SK-N-SH (cell line): ENCODE data around the gene WDR77. TPM values are rescaled to one million over a fixed set of nuclear protein-coding genes. Genes with fewer than 3 reads are reported as not detected.

Experiments
- CTCF ChIA-PET: fragments of 300-600, 350-600 bp; formaldehyde crosslinking; extraction: SDS; loops from one replicate; lab custom pipeline; 2021; lab: Yijun Ruan, JAX
- POLR2A ChIA-PET: fragments of 350-600 bp; sonication (Branson Sonifier 250); formaldehyde crosslinking; extraction: SDS; loops from one replicate; lab custom pipeline; 2020; ENCODE audit warnings: antibody characterized with exemption, inconsistent platforms; lab: Yijun Ruan, JAX
- DNase-seq: peaks from one replicate; pipeline ENCODE4 v3.0.0; 2012
- H2AFZ ChIP-seq: fragments of 200-600 bp; sonication (generic); 2 replicates; pipeline ENCODE4 v1.8.1; 2016; ENCODE audit warnings: antibody characterized with exemption, mild to moderate bottlenecking, low read depth
- H3F3A ChIP-seq: fragments of 200-600 bp; sonication (generic); replicated peaks from 2 replicates; pipeline ENCODE3; 2016; ENCODE audit warnings: antibody characterized with exemption, mild to moderate bottlenecking; ENCODE audit not compliant: insufficient read depth
- H3K27ac ChIP-seq, 2 experiments: fragments of 200-500 bp in 1 of 2; fragments of 200-600 bp in 1 of 2; sonication (Bioruptor generic) in 1 of 2; sonication (generic), shearing (Covaris generic) in 1 of 2; 2 replicates each; pipeline versions ENCODE4 v1.5.1 to v1.6.1; 2014 to 2016; ENCODE audit warnings: low read depth in 2 of 2, inconsistent platforms in 1 of 2, low read length in 1 of 2, mild to moderate bottlenecking in 1 of 2, mixed read lengths in 1 of 2
- H3K27me3 ChIP-seq: fragments of 200-600 bp; sonication (generic), shearing (Covaris generic); 2 replicates; pipeline ENCODE4 v1.6.1; 2016; ENCODE audit warnings: mixed run types; ENCODE audit not compliant: insufficient read depth
- H3K36me3 ChIP-seq, 2 experiments: fragments of 200-500 bp in 1 of 2; fragments of 200-600 bp in 1 of 2; sonication (Bioruptor generic) in 1 of 2; sonication (generic) in 1 of 2; replicated peaks in 1 of 2; 2 replicates each; pipeline versions ENCODE3 to v1.5.1; 2014 to 2016; ENCODE audit warnings: low read length in 1 of 2, mild to moderate bottlenecking in 1 of 2; ENCODE audit not compliant: insufficient read depth in 2 of 2, control insufficient read depth in 1 of 2
- H3K4me1 ChIP-seq, 2 experiments: fragments of 200-500 bp in 1 of 2; fragments of 200-600 bp in 1 of 2; sonication (Bioruptor generic) in 1 of 2; sonication (generic), shearing (Covaris generic) in 1 of 2; 2 replicates each; pipeline versions ENCODE4 v1.5.1 to v1.6.1; 2014 to 2016; ENCODE audit warnings: low read depth in 1 of 2, low read length in 1 of 2, mixed run types in 1 of 2; ENCODE audit not compliant: insufficient read depth in 2 of 2, control insufficient read depth in 1 of 2
- H3K4me2 ChIP-seq: fragments of 200-600 bp; sonication (generic), shearing (Covaris generic); 2 replicates; pipeline ENCODE4 v1.6.1; 2017; ENCODE audit warnings: mixed run types
- H3K4me3 ChIP-seq, 2 experiments: fragments of 200-500 bp in 1 of 2; fragments of 200-600 bp in 1 of 2; sonication (Bioruptor generic) in 1 of 2; sonication (generic), shearing (Covaris generic) in 1 of 2; 2 replicates each; pipeline versions ENCODE4 v1.5.1 to v1.8.1; 2014 to 2016; ENCODE audit warnings: low read depth in 2 of 2, inconsistent platforms in 1 of 2, low read length in 1 of 2, mild to moderate bottlenecking in 1 of 2, mixed read lengths in 1 of 2, moderate library complexity in 1 of 2
- H3K79me2 ChIP-seq: fragments of 200-600 bp; sonication (generic); 2 replicates; pipeline ENCODE4 v1.8.1; 2017; ENCODE audit warnings: mild to moderate bottlenecking; ENCODE audit not compliant: insufficient read depth
- H3K9ac ChIP-seq: fragments of 200-600 bp; sonication (generic); 2 replicates; pipeline ENCODE4 v1.6.1; 2017; ENCODE audit warnings: mixed run types
- H3K9me2 ChIP-seq: fragments of 200-600 bp; sonication (generic); 2 replicates; pipeline ENCODE4 v1.6.1; 2017; ENCODE audit warnings: mixed run types
- H3K9me3 ChIP-seq: fragments of 200-600 bp; sonication (generic); 2 replicates; pipeline ENCODE4 v1.6.1; 2017; ENCODE audit warnings: mixed run types, mild to moderate bottlenecking, moderate library complexity
- H4K20me1 ChIP-seq: fragments of 200-600 bp; sonication (generic); 2 replicates; pipeline ENCODE4 v1.6.1; 2017; ENCODE audit warnings: mild to moderate bottlenecking, mixed run types; ENCODE audit not compliant: insufficient read depth
- ELF1 ChIP-seq: IDR thresholded peaks from 2 replicates; pipeline ENCODE4 v1.4.0; 2012
- FOXJ3 ChIP-seq: sonication (generic); formaldehyde crosslinking; IDR thresholded peaks from 2 replicates; pipeline ENCODE4 v1.5.1; 2020; ENCODE audit warnings: mild to moderate bottlenecking, missing genetic modification reagents
- FOXM1 ChIP-seq: IDR thresholded peaks from 2 replicates; pipeline ENCODE4 v1.4.0; 2012; ENCODE audit warnings: low read depth, mild to moderate bottlenecking
- GABPA ChIP-seq: IDR thresholded peaks from 2 replicates; pipeline ENCODE4 v1.4.0; 2012; ENCODE audit warnings: low read depth, mild to moderate bottlenecking
- JUND ChIP-seq: IDR thresholded peaks from 2 replicates; pipeline ENCODE4 v1.4.0; 2012
- MXI1 ChIP-seq: IDR thresholded peaks from 2 replicates; pipeline ENCODE4 v1.6.1; 2012; ENCODE audit warnings: mild to moderate bottlenecking, low read depth, low read length, improper control_type of control experiment
- PBX3 ChIP-seq: IDR thresholded peaks from 2 replicates; pipeline ENCODE4; 2012
- POLR2AphosphoS5 ChIP-seq: IDR thresholded peaks from 2 replicates; pipeline ENCODE4 v1.6.1; 2012; ENCODE audit warnings: low read depth, low read length
- RAD21 ChIP-seq: IDR thresholded peaks from 2 replicates; pipeline ENCODE4 v1.6.1; 2012; ENCODE audit warnings: mild to moderate bottlenecking, low read length
- REST ChIP-seq: IDR thresholded peaks from 2 replicates; pipeline ENCODE4 v1.6.1; 2012; ENCODE audit warnings: mild to moderate bottlenecking, low read depth, low read length, moderate library complexity
- RFX5 ChIP-seq: IDR thresholded peaks from 2 replicates; pipeline ENCODE4 v1.6.1; 2012; ENCODE audit warnings: mild to moderate bottlenecking, improper control_type of control experiment, low read length
- RXRA ChIP-seq: IDR thresholded peaks from 2 replicates; pipeline ENCODE4 v1.4.0; 2012; ENCODE audit warnings: low read depth, mild to moderate bottlenecking, borderline replicate concordance
- WGBS: methylation state at CpG from one replicate; pipeline ENCODE4 v1.1.6; 2017; ENCODE audit warnings: low lambda C conversion rate; 5-methylcytosine and 5-hydroxymethylcytosine counted together
- polyA plus RNA-seq, 3 experiments: library from polyadenylated mRNA; depleted of rRNA; stranded (reverse); fragments of >200 nt; gene quantifications; 2 replicates each; pipeline ENCODE4 v1.2.3, GENCODE V29; 2012

Gene WDR77
- polyA plus RNA-seq, 1 of the 3 experiments (the other 2 are of a cell fraction) = 97.1 TPM

- no peak overlapping the region for H2AFZ ChIP-seq
- H3K27ac ChIP-seq = no peak overlapping the region
- ChIA-PET POLR2A (no interaction called here), CTCF (interaction anchor here (0.8 to 6.1 kb wide), 5 partner anchors 11 to 273 kb away, joined by 3 to 49 read pairs (median 3); no protein-coding TSS in a partner anchor)
- H3K27me3 ChIP-seq = no peaks in the 10 kb centered on the region; the same call in 1 of the 2 replicates
- no peak for DNase-seq
- no peaks in the 10 kb centered on the region for H4K20me1 ChIP-seq
- no peaks in the 10 kb centered on the region for H3K9me3 ChIP-seq
- H3K4me1 ChIP-seq = no peaks in the 10 kb centered on the region
- no peak overlapping the region for H3K4me3 ChIP-seq
- TF ChIP-seq POLR2AphosphoS5 = no peak
- no peak for TF ChIP-seq JUND
- TF ChIP-seq ELF1 = no peak
- no peak for TF ChIP-seq MXI1
- no peak for TF ChIP-seq RAD21
- TF ChIP-seq FOXM1 = no peak
- no peak for TF ChIP-seq GABPA
- TF ChIP-seq RXRA = no peak
- TF ChIP-seq PBX3 = no peak
- H3K4me2 ChIP-seq = no peak overlapping the region
- no peaks in the 10 kb centered on the region for H3F3A ChIP-seq
- no peak overlapping the region for H3K9ac ChIP-seq
- 65% methylated on average over 4 of the region's 4 CpGs for WGBS
- no peaks in the 10 kb centered on the region for H3K79me2 ChIP-seq
- H3K36me3 ChIP-seq = no peaks in the 10 kb centered on the region
- no peaks in the 10 kb centered on the region for H3K9me2 ChIP-seq
Measured at GRCh38 chr1:111496398-111496797, 47.3 kb upstream of the WDR77 start.

- Histone ChIP-seq H3K9ac (no peak overlapping the region), H3K27ac (no peak overlapping the region), H3K9me2 (no peaks in the 10 kb centered on the region), H3K79me2 (no peaks in the 10 kb centered on the region), H3K36me3 (no peaks in the 10 kb centered on the region), H3K4me3 (no peak overlapping the region), H3K9me3 (no peaks in the 10 kb centered on the region), H3K27me3 (no peaks in the 10 kb centered on the region), H4K20me1 (no peaks in the 10 kb centered on the region), H3F3A (no peaks in the 10 kb centered on the region), H2AFZ (no peak overlapping the region), H3K4me1 (no peaks in the 10 kb centered on the region), H3K4me2 (no peak overlapping the region)
- ChIA-PET CTCF (interaction anchor here (0.9 to 2.3 kb wide), 2 partner anchors 17 to 278 kb away, joined by 3 to 12 read pairs; no protein-coding TSS in a partner anchor), POLR2A (no interaction called here)
- TF ChIP-seq RFX5 (no peak), FOXJ3 (CRISPR knock-in tag) (no peak), GABPA (no peak), ELF1 (no peak)
- WGBS = 53% methylated on average over 5 of the region's 7 CpGs
- no peak for DNase-seq
Measured at GRCh38 chr1:111491070-111491469, 42.0 kb upstream of the WDR77 start.

- Histone ChIP-seq H3K4me3 (no peak overlapping the region), H2AFZ (no peak overlapping the region), H3K27me3 (no peaks in the 10 kb centered on the region), H3K4me2 (no peak overlapping the region), H3K27ac (no peak overlapping the region), H3F3A (no peaks in the 10 kb centered on the region), H3K79me2 (no peaks in the 10 kb centered on the region), H3K9me3 (no peaks in the 10 kb centered on the region), H4K20me1 (no peaks in the 10 kb centered on the region), H3K4me1 (no peaks in the 10 kb centered on the region), H3K36me3 (no peaks in the 10 kb centered on the region), H3K9ac (no peak overlapping the region), H3K9me2 (no peaks in the 10 kb centered on the region)
- TF ChIP-seq REST (no peak), MXI1 (no peak)
- DNase-seq = no peak
- ChIA-PET CTCF (interaction anchor here (0.7 to 2.3 kb wide), 3 partner anchors 18 to 279 kb away, joined by 3 to 12 read pairs (median 3); no protein-coding TSS in a partner anchor), POLR2A (no interaction called here)
- 48% methylated on average over 4 of the region's 4 CpGs for WGBS
Measured at GRCh38 chr1:111490220-111490619, 41.2 kb upstream of the WDR77 start.
